MM.1S (cell line): ENCODE data around the gene LSR.

ENCODE experiments used
- DNase-seq: peaks from one replicate; pipeline ENCODE4 v3.0.0-alpha.2; 2015
- H2AFZ ChIP-seq: fragments of 300-600 bp; sonication (generic); 2 replicates; pipeline ENCODE4 v1.6.0; 2016; ENCODE audit warnings: antibody characterized with exemption, low read length
- H3F3A ChIP-seq: fragments of 300-600 bp; sonication (generic); 2 replicates; pipeline ENCODE4 v1.6.1; 2016; ENCODE audit warnings: mild to moderate bottlenecking, antibody characterized with exemption, low read length, moderate library complexity, mixed read lengths; ENCODE audit not compliant: insufficient read depth
- H3K27ac ChIP-seq: fragments of 300-600 bp; sonication (generic); 2 replicates; pipeline ENCODE4 v1.5.1; 2016; ENCODE audit warnings: mild to moderate bottlenecking, low read length
- H3K27me3 ChIP-seq: fragments of 300-600 bp; sonication (generic); replicated peaks from 2 replicates; pipeline ENCODE4 v1.6.0; 2016; ENCODE audit warnings: low read length; ENCODE audit not compliant: insufficient read depth
- H3K36me3 ChIP-seq: fragments of 300-600 bp; sonication (generic); replicated peaks from 2 replicates; pipeline ENCODE4 v1.6.1; 2016; ENCODE audit warnings: mild to moderate bottlenecking, low read length, mixed read lengths; ENCODE audit not compliant: insufficient read depth
- H3K4me1 ChIP-seq: fragments of 300-600 bp; sonication (generic); 2 replicates; pipeline ENCODE4 v1.6.1; 2016; ENCODE audit warnings: low read length, mixed read lengths
- H3K4me2 ChIP-seq: fragments of 300-600 bp; sonication (generic); 2 replicates; pipeline ENCODE4 v1.6.0; 2016; ENCODE audit warnings: low read depth, low read length
- H3K4me3 ChIP-seq: fragments of 300-600 bp; sonication (generic); 2 replicates; pipeline ENCODE4 v1.5.1; 2016; ENCODE audit warnings: low read length, mixed read lengths
- H3K79me2 ChIP-seq: fragments of 300-600 bp; sonication (generic); 2 replicates; pipeline ENCODE4 v1.6.1; 2016; ENCODE audit warnings: mixed run types, low read length, mixed read lengths
- H3K9ac ChIP-seq: fragments of 300-600 bp; sonication (generic); 2 replicates; pipeline ENCODE4 v1.6.1; 2016; ENCODE audit warnings: low read length, mixed read lengths
- H3K9me2 ChIP-seq: fragments of 300-600 bp; sonication (generic); replicated peaks from 2 replicates; pipeline ENCODE4 v1.6.1; 2016; ENCODE audit warnings: mild to moderate bottlenecking, low read length, mixed read lengths; ENCODE audit not compliant: insufficient read depth
- H3K9me3 ChIP-seq: fragments of 300-600 bp; sonication (generic); replicated peaks from 2 replicates; pipeline ENCODE4 v1.6.1; 2016; ENCODE audit warnings: mild to moderate bottlenecking, low read length, mixed read lengths; ENCODE audit not compliant: insufficient read depth
- H4K20me1 ChIP-seq: fragments of 300-600 bp; sonication (generic); 2 replicates; pipeline ENCODE4 v1.6.1; 2016; ENCODE audit warnings: mild to moderate bottlenecking, low read length, moderate library complexity, mixed read lengths; ENCODE audit not compliant: insufficient read depth
- CTCF ChIP-seq: fragments of 300-600 bp; sonication (generic); IDR thresholded peaks from 2 replicates; pipeline ENCODE4 v1.5.1; 2016; ENCODE audit warnings: antibody characterized with exemption, low read length, mixed read lengths
- EZH2 ChIP-seq: fragments of 300-600 bp; sonication (generic); optimal IDR thresholded peaks from 2 replicates; pipeline ENCODE3; 2017; ENCODE audit warnings: low read depth, mild to moderate bottlenecking, antibody characterized with exemption, low read length, mixed read lengths
- EZH2phosphoT487 ChIP-seq: fragments of 300-600 bp; sonication (generic); IDR thresholded peaks from 2 replicates; pipeline ENCODE4 v1.6.1; 2018; ENCODE audit warnings: antibody characterized with exemption, low read length

Gene LSR

GRCh38 chr19:35264268-35265125 lies 15.7 kb downstream of the LSR start:
- H3K9me3 ChIP-seq: no peaks in the 10 kb centered on the region
- H4K20me1 ChIP-seq: no peaks in the 10 kb centered on the region
- no peak overlapping the region for H3K4me3 ChIP-seq
- H3K4me1 ChIP-seq: no peaks in the 10 kb centered on the region
- H3K9ac ChIP-seq: no peak overlapping the region
- H3F3A ChIP-seq: peaks cover 10% of the 10 kb centered on the region
- H3K36me3 ChIP-seq: no peaks in the 10 kb centered on the region
- H3K4me2 ChIP-seq: no peak overlapping the region
- H3K27me3 ChIP-seq: no peaks in the 10 kb centered on the region
- H3K27ac ChIP-seq: no peak overlapping the region
- no peak for DNase-seq
- peaks cover 19% of the 10 kb centered on the region for H3K79me2 ChIP-seq
- TF ChIP-seq EZH2phosphoT487 (no peak), CTCF (no peak)
- H3K9me2 ChIP-seq: no peaks in the 10 kb centered on the region
- H2AFZ ChIP-seq: no peak overlapping the region

- Histone ChIP-seq H3K27ac (no peak overlapping the region), H4K20me1 (no peaks in the 10 kb centered on the region), H3K4me2 (no peak overlapping the region), H3F3A (peaks cover 10% of the 10 kb centered on the region), H3K27me3 (no peaks in the 10 kb centered on the region), H3K4me1 (no peaks in the 10 kb centered on the region), H3K9me3 (no peaks in the 10 kb centered on the region), H3K36me3 (no peaks in the 10 kb centered on the region), H3K9ac (no peak overlapping the region), H3K9me2 (no peaks in the 10 kb centered on the region), H3K79me2 (peaks cover 26% of the 10 kb centered on the region), H3K4me3 (no peak overlapping the region), H2AFZ (no peak overlapping the region)
- no peak for DNase-seq
- TF ChIP-seq CTCF (no peak), EZH2 (no peak), EZH2phosphoT487 (no peak)
These were observed 16.5 kb downstream of the LSR start for GRCh38 chr19:35265126-35265899.

- Histone ChIP-seq H3K4me3 (no peak overlapping the region), H3K27me3 (no peaks in the 10 kb centered on the region), H3K9me3 (no peaks in the 10 kb centered on the region), H3K27ac (no peak overlapping the region), H3K4me2 (no peak overlapping the region), H4K20me1 (no peaks in the 10 kb centered on the region), H3K9me2 (no peaks in the 10 kb centered on the region), H3F3A (peaks cover 10% of the 10 kb centered on the region), H2AFZ (no peak overlapping the region), H3K9ac (no peak overlapping the region), H3K4me1 (no peaks in the 10 kb centered on the region), H3K36me3 (no peaks in the 10 kb centered on the region), H3K79me2 (peaks cover 30% of the 10 kb centered on the region)
- TF ChIP-seq EZH2: no peak
- no peak for TF ChIP-seq EZH2phosphoT487
- TF ChIP-seq CTCF: no peak
- DNase-seq: no peak
These were observed 17.2 kb downstream of the LSR start for GRCh38 chr19:35265900-35266519.
